NT2/D1 (cell line): Measurements from ENCODE around the gene SPSB3.

Experiments used
- DNase-seq: peaks from one replicate; pipeline ENCODE4 v3.0.0-alpha.2; 2011; ENCODE audit warnings: low read depth, low spot score
- H3K27me3 ChIP-seq: 2 replicates; pipeline ENCODE4 v1.6.0; 2011; ENCODE audit warnings: mild to moderate bottlenecking; ENCODE audit not compliant: insufficient read length, insufficient read depth
- H3K36me3 ChIP-seq: 2 replicates; pipeline ENCODE4 v1.6.1; 2011; ENCODE audit warnings: mild to moderate bottlenecking, low read length, mixed read lengths; ENCODE audit not compliant: insufficient read depth, insufficient read length
- H3K4me1 ChIP-seq: 2 replicates; pipeline ENCODE4 v1.5.1; 2011; ENCODE audit not compliant: insufficient read depth, insufficient read length
- H3K4me3 ChIP-seq: 2 replicates; pipeline ENCODE4 v1.5.1; 2011; ENCODE audit warnings: low read depth; ENCODE audit not compliant: insufficient read length
- H3K9ac ChIP-seq: 2 replicates; pipeline ENCODE4 v1.6.0; 2011; ENCODE audit warnings: low read depth; ENCODE audit not compliant: insufficient read length
- H3K9me3 ChIP-seq: 2 replicates; pipeline ENCODE4 v1.5.1; 2011; ENCODE audit warnings: mild to moderate bottlenecking, low read length; ENCODE audit not compliant: insufficient read depth
- SUZ12 ChIP-seq: IDR thresholded peaks from 2 replicates; pipeline ENCODE4 v1.6.1; 2011; ENCODE audit not compliant: insufficient read length, insufficient read depth; ENCODE audit errors: extremely low read depth
- YY1 ChIP-seq: IDR thresholded peaks from 2 replicates; pipeline ENCODE4 v1.6.1; 2011; ENCODE audit not compliant: insufficient read length, insufficient read depth
- ZNF274 ChIP-seq: IDR thresholded peaks from 2 replicates; pipeline ENCODE4 v1.6.1; 2011; ENCODE audit warnings: mild to moderate bottlenecking, low read depth, low read length

The SPSB3 gene

GRCh38 chr16:1762196-1762878 is 20.0 kb downstream of the SPSB3 start:
- TF ChIP-seq SUZ12 (no peak), ZNF274 (no peak), YY1 (no peak)
- peaks cover 85% of the 10 kb centered on the region for H3K36me3 ChIP-seq

GRCh38 chr16:1761751-1762150 is 20.6 kb downstream of the SPSB3 start:
- Histone ChIP-seq H3K4me3 (no peak overlapping the region), H3K9ac (no peak overlapping the region), H3K9me3 (no peaks in the 10 kb centered on the region), H3K27me3 (no peaks in the 10 kb centered on the region), H3K4me1 (peaks cover 24% of the 10 kb centered on the region), H3K36me3 (peaks cover 83% of the 10 kb centered on the region)
- DNase-seq = no peak
- TF ChIP-seq SUZ12 (no peak), ZNF274 (no peak), YY1 (no peak)

More at GRCh38 chr16:1762196-1762878, 20.0 kb downstream of the SPSB3 start:
- DNase-seq = no peak
- Histone ChIP-seq H3K9me3 (no peaks in the 10 kb centered on the region), H3K4me1 (peaks cover 24% of the 10 kb centered on the region), H3K4me3 (no peak overlapping the region), H3K27me3 (no peaks in the 10 kb centered on the region), H3K9ac (peak overlapping the region; percentile 21)

GRCh38 chr16:1760911-1761310 is 21.5 kb downstream of the SPSB3 start:
- TF ChIP-seq ZNF274 = no peak
- no peak for TF ChIP-seq YY1
- no peak for TF ChIP-seq SUZ12
- H3K4me3 ChIP-seq = no peak overlapping the region
- H3K9ac ChIP-seq = no peak overlapping the region
- DNase-seq = no peak
- H3K4me1 ChIP-seq = peaks cover 24% of the 10 kb centered on the region
- peaks cover 79% of the 10 kb centered on the region for H3K36me3 ChIP-seq
- H3K27me3 ChIP-seq = no peaks in the 10 kb centered on the region
- no peaks in the 10 kb centered on the region for H3K9me3 ChIP-seq

- no peak for DNase-seq
- H3K36me3 ChIP-seq = peaks cover 76% of the 10 kb centered on the region
- no peak overlapping the region for H3K9ac ChIP-seq
- TF ChIP-seq SUZ12 (no peak), ZNF274 (no peak), YY1 (no peak)
- H3K4me1 ChIP-seq = peaks cover 19% of the 10 kb centered on the region
- no peaks in the 10 kb centered on the region for H3K27me3 ChIP-seq
- H3K4me3 ChIP-seq = no peak overlapping the region
- no peaks in the 10 kb centered on the region for H3K9me3 ChIP-seq
Measured at GRCh38 chr16:1759511-1759910, 22.9 kb downstream of the SPSB3 start.

DNA sequence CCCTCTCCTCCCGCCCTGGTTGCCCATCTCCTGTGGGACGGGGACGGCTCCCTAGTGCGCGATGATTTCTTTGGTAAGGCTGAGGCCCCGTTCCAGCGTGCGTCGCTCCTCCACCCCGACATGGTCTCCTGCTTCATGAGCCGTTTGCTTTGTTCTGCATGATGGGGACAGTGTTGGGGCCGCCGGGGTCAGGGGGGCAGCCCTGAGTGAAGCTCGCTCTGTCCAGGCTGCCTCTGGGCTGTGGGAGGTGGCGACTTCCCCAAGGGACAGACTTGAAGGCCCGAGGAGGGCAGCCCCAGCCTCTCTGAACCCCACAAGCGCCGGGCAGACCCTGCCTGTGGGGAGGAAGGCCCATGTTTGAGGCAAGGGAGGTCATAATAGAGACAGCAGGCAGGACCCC is 23.4 kb downstream of the SPSB3 start:
- no peak for DNase-seq
- no peak overlapping the region for H3K9ac ChIP-seq
- H3K4me1 ChIP-seq = peaks cover 14% of the 10 kb centered on the region
- no peak overlapping the region for H3K4me3 ChIP-seq
- no peaks in the 10 kb centered on the region for H3K9me3 ChIP-seq
- no peaks in the 10 kb centered on the region for H3K27me3 ChIP-seq
- peaks cover 76% of the 10 kb centered on the region for H3K36me3 ChIP-seq
- TF ChIP-seq YY1 (no peak), ZNF274 (no peak), SUZ12 (no peak)

GRCh38 chr16:1757714-1758461 is 24.5 kb downstream of the SPSB3 start:
- Histone ChIP-seq H3K36me3 (peaks cover 72% of the 10 kb centered on the region), H3K27me3 (no peaks in the 10 kb centered on the region), H3K9me3 (no peaks in the 10 kb centered on the region), H3K9ac (peak overlapping the region; percentile 15), H3K4me3 (no peak overlapping the region), H3K4me1 (peaks cover 7% of the 10 kb centered on the region)
- TF ChIP-seq ZNF274 (no peak), SUZ12 (no peak), YY1 (no peak)
- no peak for DNase-seq

- H3K4me3 ChIP-seq = no peak overlapping the region
Measured at GRCh38 chr16:1754204-1754603, 28.2 kb downstream of the SPSB3 start.

More at GRCh38 chr16:1754204-1754603, 28.2 kb downstream of the SPSB3 start:
- H3K27me3 ChIP-seq = no peaks in the 10 kb centered on the region
- no peak for DNase-seq
- no peak overlapping the region for H3K9ac ChIP-seq
- no peak for TF ChIP-seq ZNF274
- TF ChIP-seq SUZ12 = no peak
- TF ChIP-seq YY1 = no peak
- no peaks in the 10 kb centered on the region for H3K9me3 ChIP-seq
- peaks cover 2% of the 10 kb centered on the region for H3K4me1 ChIP-seq
- H3K36me3 ChIP-seq = peaks cover 64% of the 10 kb centered on the region
